Sciatic nerve (tissue), 2 donors: ENCODE measurements around the gene ACTR10. TPM values are rescaled to one million over a fixed set of nuclear protein-coding genes. Genes with fewer than 3 reads are reported as not detected.
"Not testable (repeated sequence)": the region's sequence is repeated elsewhere in the genome, so short reads cannot be mapped to it uniquely, and the experiment has no call there.

Experiments
- ATAC-seq: fragments of 200-7000 bp; cut with Tn5 transposase; one replicate; pipeline ENCODE4 v1.9.1; 2020; ENCODE audit warnings: mild to moderate bottlenecking, moderate library complexity
- DNase-seq: peaks from one replicate; pipeline ENCODE4 v3.0.0-alpha.2; 2020; ENCODE audit warnings: low spot score
- intact Hi-C: fragments of 100-400 bp; cut with DNase I; formaldehyde crosslinking; loops from one replicate; pipeline ENCODE4 v1.14.2; 2022
- total RNA-seq: library from RNA; stranded (reverse); fragmentation: NEBNext Ultra II Directional; extraction: Animal tissue kit (Norgen Biotek cat#: 25700); gene quantifications from one replicate; pipeline ENCODE4 v1.2.1, GENCODE V29; 2021
- donor health status: DM: no; HTN: no; CAD: no.
- donor health status: DM: no; HTN: no; CAD: no.

ACTR10 gene
- total RNA-seq, 1 donor from 2014 or later: 65.2 TPM

GRCh38 chr14:58213176-58213575 lies 13.2 kb downstream of the ACTR10 start:
- ATAC-seq: no peak

GRCh38 chr14:58215191-58215914 lies 15.4 kb downstream of the ACTR10 start:
- no peak for ATAC-seq
- DNase-seq: no peak
- intact Hi-C loops: no loop called here

More at GRCh38 chr14:58213176-58213575, 13.2 kb downstream of the ACTR10 start:
- intact Hi-C loops: no loop called here
- DNase-seq: no peak

GRCh38 chr14:58216544-58216943 lies 16.6 kb downstream of the ACTR10 start:
- no peak for ATAC-seq
- no peak for DNase-seq
- intact Hi-C loops: no loop called here

GRCh38 chr14:58227096-58227819 lies 27.3 kb downstream of the ACTR10 start:
- intact Hi-C loops: no loop called here
- DNase-seq (no peak), ATAC-seq (no peak)

GRCh38 chr14:58238252-58239243 lies 38.6 kb downstream of the ACTR10 start:
- ATAC-seq (peak; percentile 73), DNase-seq (no peak)
- intact Hi-C loops: no loop called here

- ATAC-seq: peak; percentile 77
- intact Hi-C loops: no loop called here
- peak; percentile 88 for DNase-seq
Measured at GRCh38 chr14:58239244-58240195, 39.6 kb downstream of the ACTR10 start.

GRCh38 chr14:58243790-58244555 lies 44.0 kb downstream of the ACTR10 start:
- ATAC-seq (peak; percentile 37), DNase-seq (no peak)
- intact Hi-C loops: no loop called here

- ATAC-seq: peak; percentile 97
- intact Hi-C loops: no loop called here
- DNase-seq: peak; percentile 99
Measured at GRCh38 chr14:58244556-58245387, 44.8 kb downstream of the ACTR10 start, which contains the start of gene PSMA3. PSMA3 (plus strand) TSS chr14:58244843; CDS start chr14:58244921, 78 bp downstream.

- intact Hi-C loops: no loop called here
- DNase-seq (no peak), ATAC-seq (no peak)
Measured at GRCh38 chr14:58245562-58245961, 45.6 kb downstream of the ACTR10 start.

GRCh38 chr14:58249611-58250010 lies 49.7 kb downstream of the ACTR10 start:
- DNase-seq (no peak), ATAC-seq (no peak)
- intact Hi-C loops: no loop called here

- intact Hi-C loops: no loop called here
- no peak for ATAC-seq
- DNase-seq: no peak
Measured at GRCh38 chr14:58258156-58258555, 58.2 kb downstream of the ACTR10 start.

- DNase-seq, intact Hi-C loops, ATAC-seq: not testable (repeated sequence)
Measured at GRCh38 chr14:58262005-58262404, 62.1 kb downstream of the ACTR10 start.

- intact Hi-C loops: no loop called here
- ATAC-seq (no peak), DNase-seq (no peak)
Measured at GRCh38 chr14:58265401-58265800, 65.5 kb downstream of the ACTR10 start.

GRCh38 chr14:58270628-58271027 lies 70.7 kb downstream of the ACTR10 start:
- no peak for DNase-seq
- no peak for ATAC-seq
- intact Hi-C loops: no loop called here

GRCh38 chr14:58272588-58273372 lies 72.8 kb downstream of the ACTR10 start:
- ATAC-seq (no peak), DNase-seq (no peak)
- intact Hi-C loops: no loop called here

GRCh38 chr14:58274881-58275280 lies 74.9 kb downstream of the ACTR10 start:
- ATAC-seq (no peak), DNase-seq (no peak)
- intact Hi-C loops: no loop called here
